PC-9 (cell line): ENCODE results near the gene THBS1. TPM values are rescaled to one million over a fixed set of nuclear protein-coding genes. Genes with fewer than 3 reads are reported as not detected.

Source experiments
- BruUV-seq: library from RNA; stranded (reverse); fragments of 400-500 nt; replicated peaks from 2 replicates; lab custom pipeline; 2021; lab: Mats Ljungman, UMichigan
- CTCF ChIA-PET: fragments of 300-600 bp; sonication (Branson Sonifier 250); formaldehyde crosslinking; loops from one replicate; lab custom pipeline; 2022; ENCODE audit warnings: antibody characterized with exemption; lab: Charles Lee
- POLR2A ChIA-PET: fragments of 300-600 bp; sonication (Branson Sonifier 250); formaldehyde crosslinking; loops from one replicate; lab custom pipeline; 2022; ENCODE audit warnings: antibody characterized with exemption; ENCODE audit not compliant: unreplicated experiment; lab: Charles Lee
- DNase-seq, 2 experiments: peaks; one replicate each; pipeline versions ENCODE4 v3.0.0 to v3.0.0-alpha.2; 2015 to 2022; ENCODE audit warnings: mixed read lengths in 1 of 2
- H2AFZ ChIP-seq: fragments of 200-600 bp; sonication (generic); 2 replicates; pipeline ENCODE4 v1.8.1; 2017; ENCODE audit warnings: antibody characterized with exemption
- H3F3A ChIP-seq: fragments of 200-600 bp; sonication (generic); 2 replicates; pipeline ENCODE4 v1.8.1; 2017; ENCODE audit warnings: antibody characterized with exemption, mild to moderate bottlenecking, low read depth; ENCODE audit not compliant: insufficient read depth
- H3K27ac ChIP-seq: fragments of 200-600 bp; sonication (generic); 2 replicates; pipeline ENCODE4 v1.6.1; 2016; ENCODE audit warnings: mixed run types
- H3K27me3 ChIP-seq: fragments of 200-600 bp; sonication (generic); 2 replicates; pipeline ENCODE4 v1.6.1; 2016; ENCODE audit warnings: low read depth, mixed run types; ENCODE audit not compliant: insufficient read depth
- H3K36me3 ChIP-seq: fragments of 200-600 bp; sonication (generic); 2 replicates; pipeline ENCODE4 v1.6.1; 2016; ENCODE audit warnings: low read depth, mixed run types
- H3K4me1 ChIP-seq: fragments of 200-600 bp; sonication (generic); replicated peaks from 2 replicates; pipeline ENCODE4 v1.6.1; 2016; ENCODE audit warnings: mixed run types; ENCODE audit not compliant: insufficient read depth
- H3K4me2 ChIP-seq: fragments of 200-600 bp; sonication (generic); 2 replicates; pipeline ENCODE4 v1.6.1; 2017; ENCODE audit warnings: mixed run types
- H3K4me3 ChIP-seq: fragments of 200-600 bp; sonication (generic); 2 replicates; pipeline ENCODE4 v1.6.1; 2016; ENCODE audit warnings: mixed run types
- H3K79me2 ChIP-seq: fragments of 200-600 bp; sonication (generic); 2 replicates; pipeline ENCODE4 v1.6.1; 2017; ENCODE audit warnings: low read depth, mixed run types
- H3K9me2 ChIP-seq: fragments of 200-600 bp; sonication (generic); 2 replicates; pipeline ENCODE4 v1.8.1; 2017; ENCODE audit warnings: mild to moderate bottlenecking; ENCODE audit not compliant: insufficient read depth
- H3K9me3 ChIP-seq: fragments of 200-600 bp; sonication (generic); 2 replicates; pipeline ENCODE4 v1.8.1; 2016; ENCODE audit warnings: low read depth; ENCODE audit not compliant: insufficient read depth
- H4K20me1 ChIP-seq: fragments of 200-600 bp; sonication (generic); 2 replicates; pipeline ENCODE4 v1.8.1; 2017; ENCODE audit not compliant: insufficient read depth
- EZH2 ChIP-seq: fragments of 200-600 bp; sonication (generic); IDR thresholded peaks from 2 replicates; pipeline ENCODE4 v1.8.0; 2017; ENCODE audit warnings: antibody characterized with exemption, low read depth
- intact Hi-C: fragments of 100-400 bp; cut with micrococcal nuclease; formaldehyde crosslinking; loops from one replicate; pipeline ENCODE4 v1.10.0; 2022; ENCODE audit not compliant: unreplicated experiment
- total RNA-seq: library from RNA; stranded (reverse); gene quantifications from 2 replicates; pipeline ENCODE4 v1.2.3, GENCODE V29; 2021
- TF ChIP-seq, protein P1 (sequence below): fragments of 200-600 bp; sonication (generic); conservative IDR thresholded peaks from 2 replicates; pipeline ENCODE4 v1.6.1; 2017; ENCODE audit warnings: mixed run types, antibody characterized with exemption, mild to moderate bottlenecking, moderate library complexity

Gene THBS1
- total RNA-seq, 1 experiment from 2014 or later: 406 TPM

GRCh38 chr15:39548561-39548960, 32.3 kb upstream of the THBS1 start:
- H3K27me3 ChIP-seq: no peaks in the 10 kb centered on the region
- no peak overlapping the region for H3K4me2 ChIP-seq
- no peaks in the 10 kb centered on the region; the same call in 1 of the 2 replicates for H3K9me3 ChIP-seq
- no TSS peak for BruUV-seq
- DNase-seq: no peak
- intact Hi-C loops: no loop called here
- ChIA-PET CTCF (no interaction called here), POLR2A (no interaction called here)
- H2AFZ ChIP-seq: no peak overlapping the region
- H3K9me2 ChIP-seq: no peaks in the 10 kb centered on the region
- H3K4me1 ChIP-seq: no peaks in the 10 kb centered on the region
- H3F3A ChIP-seq: no peaks in the 10 kb centered on the region
- H3K27ac ChIP-seq: no peak overlapping the region
- H4K20me1 ChIP-seq: no peaks in the 10 kb centered on the region
- H3K4me3 ChIP-seq: no peak overlapping the region
- H3K36me3 ChIP-seq: no peaks in the 10 kb centered on the region
- TF ChIP-seq, protein P1, sequence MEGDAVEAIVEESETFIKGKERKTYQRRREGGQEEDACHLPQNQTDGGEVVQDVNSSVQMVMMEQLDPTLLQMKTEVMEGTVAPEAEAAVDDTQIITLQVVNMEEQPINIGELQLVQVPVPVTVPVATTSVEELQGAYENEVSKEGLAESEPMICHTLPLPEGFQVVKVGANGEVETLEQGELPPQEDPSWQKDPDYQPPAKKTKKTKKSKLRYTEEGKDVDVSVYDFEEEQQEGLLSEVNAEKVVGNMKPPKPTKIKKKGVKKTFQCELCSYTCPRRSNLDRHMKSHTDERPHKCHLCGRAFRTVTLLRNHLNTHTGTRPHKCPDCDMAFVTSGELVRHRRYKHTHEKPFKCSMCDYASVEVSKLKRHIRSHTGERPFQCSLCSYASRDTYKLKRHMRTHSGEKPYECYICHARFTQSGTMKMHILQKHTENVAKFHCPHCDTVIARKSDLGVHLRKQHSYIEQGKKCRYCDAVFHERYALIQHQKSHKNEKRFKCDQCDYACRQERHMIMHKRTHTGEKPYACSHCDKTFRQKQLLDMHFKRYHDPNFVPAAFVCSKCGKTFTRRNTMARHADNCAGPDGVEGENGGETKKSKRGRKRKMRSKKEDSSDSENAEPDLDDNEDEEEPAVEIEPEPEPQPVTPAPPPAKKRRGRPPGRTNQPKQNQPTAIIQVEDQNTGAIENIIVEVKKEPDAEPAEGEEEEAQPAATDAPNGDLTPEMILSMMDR: no peak
- no peak for TF ChIP-seq EZH2
- no peaks in the 10 kb centered on the region for H3K79me2 ChIP-seq

GRCh38 chr15:39549912-39550311, 31.0 kb upstream of the THBS1 start:
- H3K4me1 ChIP-seq: no peaks in the 10 kb centered on the region
- H3K36me3 ChIP-seq: no peaks in the 10 kb centered on the region
- no peak for DNase-seq
- H3K27ac ChIP-seq: no peak overlapping the region
- no peaks in the 10 kb centered on the region for H3K79me2 ChIP-seq
- H3K9me3 ChIP-seq: no peaks in the 10 kb centered on the region; the same call in 1 of the 2 replicates
- no peak overlapping the region for H3K4me2 ChIP-seq
- no peaks in the 10 kb centered on the region for H3K27me3 ChIP-seq
- TF ChIP-seq EZH2: no peak
- TF ChIP-seq, protein P1: no peak
- H2AFZ ChIP-seq: no peak overlapping the region
- no peak overlapping the region for H3K4me3 ChIP-seq
- H3F3A ChIP-seq: no peaks in the 10 kb centered on the region
- ChIA-PET CTCF (no interaction called here), POLR2A (interaction anchor here (0.9 kb wide), 1 partner anchor 16 kb away, joined by 3 read pairs; no protein-coding TSS in a partner anchor)
- no TSS peak for BruUV-seq
- H4K20me1 ChIP-seq: no peaks in the 10 kb centered on the region
- intact Hi-C loops: no loop called here
- no peaks in the 10 kb centered on the region for H3K9me2 ChIP-seq

GRCh38 chr15:39551476-39551875, 29.4 kb upstream of the THBS1 start:
- H3K9me2 ChIP-seq: no peaks in the 10 kb centered on the region
- H3K27me3 ChIP-seq: no peaks in the 10 kb centered on the region
- no peaks in the 10 kb centered on the region for H4K20me1 ChIP-seq
- no peak overlapping the region for H3K27ac ChIP-seq
- CTCF ChIA-PET: no interaction called here
- no peak for TF ChIP-seq EZH2
- TF ChIP-seq, protein P1: no peak
- no TSS peak for BruUV-seq
- H2AFZ ChIP-seq: no peak overlapping the region
- no peaks in the 10 kb centered on the region for H3K4me1 ChIP-seq
- H3K36me3 ChIP-seq: no peaks in the 10 kb centered on the region
- no peak for DNase-seq
- H3K9me3 ChIP-seq: no peaks in the 10 kb centered on the region
- H3K4me3 ChIP-seq: no peak overlapping the region
- intact Hi-C loops: no loop called here
- no peaks in the 10 kb centered on the region for H3K79me2 ChIP-seq
- H3K4me2 ChIP-seq: no peak overlapping the region
- POLR2A ChIA-PET: no interaction called here
- no peaks in the 10 kb centered on the region for H3F3A ChIP-seq
